Astrocyte of the spinal cord (primary cell): Measurements from ENCODE around the gene PKD1L1.

Experiments
- DNase-seq: peaks from one replicate; pipeline ENCODE4 v3.0.0; 2011; ENCODE audit warnings: low read depth, low spot score
- H3K4me3 ChIP-seq: 2 replicates; pipeline ENCODE4 v1.5.1; 2011; ENCODE audit warnings: low read depth, mild to moderate bottlenecking, low read length, moderate library complexity
- CTCF ChIP-seq: IDR thresholded peaks from 2 replicates; pipeline ENCODE4 v1.5.1; 2012; ENCODE audit warnings: low read depth, mild to moderate bottlenecking, low read length, inconsistent platforms
- in situ Hi-C: cut with HindIII; loops from 2 replicates; pipeline ENCODE4 v1.10.0; 2017; ENCODE audit warnings: low sequenced_read_pairs

The PKD1L1 gene

GRCh38 chr7:47741984-47742383 is 206.3 kb downstream of the PKD1L1 start:
- in situ Hi-C loops: no loop called here
- DNase-seq: no peak
- H3K4me3 ChIP-seq: no peak overlapping the region
- no peak for TF ChIP-seq CTCF

GRCh38 chr7:47739891-47740290 is 208.4 kb downstream of the PKD1L1 start:
- no peak for DNase-seq
- H3K4me3 ChIP-seq: no peak overlapping the region
- in situ Hi-C loops: no loop called here
- TF ChIP-seq CTCF: no peak

- no peak for TF ChIP-seq CTCF
- DNase-seq: peak; percentile 24
- H3K4me3 ChIP-seq: no peak overlapping the region
- in situ Hi-C loops: no loop called here
Measured at GRCh38 chr7:47739301-47739875, 208.9 kb downstream of the PKD1L1 start.

GRCh38 chr7:47738563-47739166 is 209.6 kb downstream of the PKD1L1 start:
- TF ChIP-seq CTCF: no peak
- no peak for DNase-seq
- in situ Hi-C loops: no loop called here
- H3K4me3 ChIP-seq: no peak overlapping the region

GRCh38 chr7:47737601-47738000 is 210.7 kb downstream of the PKD1L1 start:
- no peak for TF ChIP-seq CTCF
- no peak for DNase-seq
- H3K4me3 ChIP-seq: no peak overlapping the region
- in situ Hi-C loops: no loop called here

GRCh38 chr7:47735431-47736345 is 212.6 kb downstream of the PKD1L1 start:
- in situ Hi-C loops: no loop called here
- no peak for DNase-seq
- no peak for TF ChIP-seq CTCF
- H3K4me3 ChIP-seq: no peak overlapping the region
